22Rv1 (cell line): ENCODE data around the gene CCDC180.

Experiments
- CTCF ChIP-seq: fragments of 450-650 bp; IDR thresholded peaks from 2 replicates; pipeline ENCODE4 v1.5.1; 2017; ENCODE audit warnings: mild to moderate bottlenecking
- ZFX ChIP-seq: fragments of 450-650 bp; IDR thresholded peaks from 2 replicates; pipeline ENCODE4 v1.6.1; 2017; ENCODE audit warnings: antibody characterized with exemption, borderline replicate concordance

DNA sequence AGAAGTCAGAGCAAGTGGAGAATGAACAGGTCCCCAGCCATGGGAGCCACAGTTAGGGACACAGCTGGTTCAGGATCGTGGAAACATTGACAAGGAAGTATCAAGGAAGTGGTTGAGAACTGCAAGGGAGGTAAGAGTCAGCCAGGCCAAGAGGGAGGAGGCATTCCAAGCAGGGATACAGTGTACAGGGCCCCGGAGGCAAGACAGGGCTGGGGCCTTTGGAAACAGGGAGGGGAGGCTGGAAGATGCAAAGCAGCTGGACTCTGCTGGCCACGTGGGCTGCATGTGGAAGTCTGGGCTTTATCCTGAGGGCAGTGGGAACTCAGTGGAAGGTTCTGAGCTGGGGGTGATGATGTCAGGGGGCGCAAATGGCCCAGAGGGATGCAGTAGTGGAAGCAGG lies 14.2 kb downstream of the CCDC180 start:
- TF ChIP-seq CTCF (no peak), ZFX (no peak)
